ENCODE results near the gene EML5.

DNA sequence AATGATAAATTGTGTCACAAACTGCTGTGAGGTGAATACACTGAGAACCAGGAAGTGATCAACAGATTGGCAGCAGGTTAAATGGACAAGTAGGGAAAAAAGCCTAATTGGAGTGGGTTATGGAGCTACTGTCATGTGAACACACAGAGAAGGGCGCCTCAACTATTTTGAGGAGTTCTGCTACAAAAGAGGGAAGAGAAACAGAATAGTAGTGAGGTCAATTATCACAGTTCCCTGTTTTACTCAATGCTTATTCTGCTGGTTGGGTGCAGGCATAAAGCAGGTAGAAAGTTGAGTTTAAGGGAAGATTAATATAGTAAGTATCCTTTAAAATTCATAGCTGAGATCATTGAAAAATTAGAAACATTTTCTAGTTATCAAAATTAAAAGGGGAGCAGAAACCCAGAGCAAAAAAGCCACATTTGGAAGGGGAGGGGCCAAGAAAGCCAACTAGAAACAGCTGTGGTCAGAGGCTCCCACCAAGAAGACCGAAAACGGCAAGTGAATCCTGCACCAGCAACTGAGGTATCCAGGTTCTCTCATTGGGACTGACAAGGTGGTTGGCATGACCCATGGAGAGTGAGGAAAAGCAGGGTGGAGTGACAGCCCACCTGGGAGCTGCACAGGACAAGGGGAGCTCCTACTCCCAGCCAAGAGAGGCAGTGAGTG lies 124.2 kb downstream of the EML5 start:
- TF ChIP-seq, protein P1, sequence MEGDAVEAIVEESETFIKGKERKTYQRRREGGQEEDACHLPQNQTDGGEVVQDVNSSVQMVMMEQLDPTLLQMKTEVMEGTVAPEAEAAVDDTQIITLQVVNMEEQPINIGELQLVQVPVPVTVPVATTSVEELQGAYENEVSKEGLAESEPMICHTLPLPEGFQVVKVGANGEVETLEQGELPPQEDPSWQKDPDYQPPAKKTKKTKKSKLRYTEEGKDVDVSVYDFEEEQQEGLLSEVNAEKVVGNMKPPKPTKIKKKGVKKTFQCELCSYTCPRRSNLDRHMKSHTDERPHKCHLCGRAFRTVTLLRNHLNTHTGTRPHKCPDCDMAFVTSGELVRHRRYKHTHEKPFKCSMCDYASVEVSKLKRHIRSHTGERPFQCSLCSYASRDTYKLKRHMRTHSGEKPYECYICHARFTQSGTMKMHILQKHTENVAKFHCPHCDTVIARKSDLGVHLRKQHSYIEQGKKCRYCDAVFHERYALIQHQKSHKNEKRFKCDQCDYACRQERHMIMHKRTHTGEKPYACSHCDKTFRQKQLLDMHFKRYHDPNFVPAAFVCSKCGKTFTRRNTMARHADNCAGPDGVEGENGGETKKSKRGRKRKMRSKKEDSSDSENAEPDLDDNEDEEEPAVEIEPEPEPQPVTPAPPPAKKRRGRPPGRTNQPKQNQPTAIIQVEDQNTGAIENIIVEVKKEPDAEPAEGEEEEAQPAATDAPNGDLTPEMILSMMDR (IDR thresholded peaks at IDR 0.05; ENCODE audit: low read depth, low read length): no peak
- TF ChIP-seq, protein P2, sequence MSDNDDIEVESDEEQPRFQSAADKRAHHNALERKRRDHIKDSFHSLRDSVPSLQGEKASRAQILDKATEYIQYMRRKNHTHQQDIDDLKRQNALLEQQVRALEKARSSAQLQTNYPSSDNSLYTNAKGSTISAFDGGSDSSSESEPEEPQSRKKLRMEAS (IDR thresholded peaks at IDR 0.05; ENCODE audit: low read depth, low read length): no peak
- no peak for TF ChIP-seq POLR2A (IDR thresholded peaks at IDR 0.05; ENCODE audit: extremely low read depth, insufficient read length)
- TF ChIP-seq MYC (IDR thresholded peaks at IDR 0.05; ENCODE audit: low read depth, low read length): no peak
